Stimulated activated CD8-positive, alpha-beta memory T cell treated with anti-CD3 and anti-CD28 coated beads, Interleukin-15, amount 100 ng/mL, for 24 hours (primary cell): ENCODE measurements around the gene PKD2L1.
"Not testable (repeated sequence)": the region's sequence is repeated elsewhere in the genome, so short reads cannot be mapped to it uniquely, and the experiment has no call there.

Source experiments
- DNase-seq: peaks from one replicate; pipeline ENCODE4 v3.0.0-alpha.2; 2020; ENCODE audit warnings: low read depth

PKD2L1 gene

GRCh38 chr10:100330079-100330478, at the start of gene PKD2L1:
Gene PKD2L1, minus strand, starts transcription at chr10:100330228. Its CDS starts 125 bp downstream, at chr10:100330103.
- DNase-seq = no peak

DNA sequence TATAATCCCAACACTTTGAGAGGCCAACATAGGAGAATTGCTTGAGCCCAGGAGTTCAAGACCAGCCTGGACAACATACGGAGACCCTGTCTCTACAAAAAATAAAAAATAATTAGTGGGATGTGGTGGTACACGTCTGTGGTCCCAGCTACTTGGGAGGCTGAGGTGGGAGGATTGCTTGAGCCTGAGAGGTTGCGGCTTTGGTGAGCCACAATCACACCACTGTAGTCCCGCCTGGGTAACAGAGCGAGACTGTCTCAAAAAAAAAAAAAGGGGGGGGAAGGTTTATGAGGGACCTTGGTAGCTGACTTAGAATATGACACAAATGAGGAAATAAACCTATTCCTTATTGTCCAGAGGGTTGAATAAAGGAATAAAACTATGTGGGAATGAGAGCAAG, 47.8 kb upstream of the PKD2L1 start:
- no peak for DNase-seq

DNA sequence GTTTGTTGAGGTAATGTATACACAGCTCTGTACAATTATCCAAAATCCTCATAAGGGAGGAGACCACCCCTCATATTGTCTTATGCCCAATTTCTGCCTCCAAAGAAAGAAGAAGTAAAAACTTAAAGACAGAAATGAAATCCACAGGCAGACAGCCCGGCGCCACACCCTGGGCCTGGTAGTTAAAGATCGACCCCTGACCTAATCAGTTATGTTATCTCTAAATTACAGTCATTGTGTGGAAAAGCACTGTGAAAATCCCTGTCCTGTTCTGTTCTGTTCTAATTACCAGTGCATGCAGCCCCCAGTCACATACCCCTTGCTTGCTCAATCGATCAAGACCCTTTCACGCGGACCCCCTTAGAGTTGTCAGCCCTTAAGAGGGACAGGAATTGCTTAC, 46.6 kb upstream of the PKD2L1 start:
- DNase-seq = not testable (repeated sequence)

DNA sequence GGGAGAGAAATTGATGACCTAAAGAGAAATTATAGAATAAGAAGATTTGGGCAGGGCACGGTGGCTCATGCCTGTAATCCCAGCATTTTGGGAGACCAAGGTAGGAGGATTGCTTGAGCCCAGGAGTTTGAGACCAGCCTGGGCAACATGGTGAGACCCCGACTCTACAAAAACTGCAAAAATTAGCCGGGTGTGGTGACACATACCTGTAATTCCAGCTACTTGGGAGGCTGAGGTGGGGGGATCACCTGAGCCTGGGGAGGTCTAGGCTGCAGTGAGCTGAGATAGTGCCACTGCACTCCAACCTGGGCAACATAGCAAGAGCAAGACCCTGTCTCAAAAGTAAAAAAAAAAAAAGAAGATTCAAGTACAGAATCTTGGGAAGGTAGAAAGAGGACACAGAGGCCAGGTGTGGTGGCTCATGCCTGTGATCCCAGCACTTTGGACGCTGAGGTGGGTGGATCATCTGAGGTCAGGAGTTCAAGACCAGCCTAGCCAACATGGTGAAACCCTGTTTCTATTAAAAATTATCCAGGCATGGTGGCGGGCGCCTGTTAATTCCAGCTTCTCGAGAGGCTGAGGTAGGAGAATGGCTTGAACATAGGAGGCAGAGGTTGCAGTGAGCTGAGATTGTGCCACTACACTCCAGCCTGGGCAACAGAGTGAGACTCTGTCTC, 44.8 kb upstream of the PKD2L1 start:
- DNase-seq = not testable (repeated sequence)

- DNase-seq = no peak
Observed at GRCh38 chr10:100374200-100374655, 44.2 kb upstream of the PKD2L1 start.

DNA sequence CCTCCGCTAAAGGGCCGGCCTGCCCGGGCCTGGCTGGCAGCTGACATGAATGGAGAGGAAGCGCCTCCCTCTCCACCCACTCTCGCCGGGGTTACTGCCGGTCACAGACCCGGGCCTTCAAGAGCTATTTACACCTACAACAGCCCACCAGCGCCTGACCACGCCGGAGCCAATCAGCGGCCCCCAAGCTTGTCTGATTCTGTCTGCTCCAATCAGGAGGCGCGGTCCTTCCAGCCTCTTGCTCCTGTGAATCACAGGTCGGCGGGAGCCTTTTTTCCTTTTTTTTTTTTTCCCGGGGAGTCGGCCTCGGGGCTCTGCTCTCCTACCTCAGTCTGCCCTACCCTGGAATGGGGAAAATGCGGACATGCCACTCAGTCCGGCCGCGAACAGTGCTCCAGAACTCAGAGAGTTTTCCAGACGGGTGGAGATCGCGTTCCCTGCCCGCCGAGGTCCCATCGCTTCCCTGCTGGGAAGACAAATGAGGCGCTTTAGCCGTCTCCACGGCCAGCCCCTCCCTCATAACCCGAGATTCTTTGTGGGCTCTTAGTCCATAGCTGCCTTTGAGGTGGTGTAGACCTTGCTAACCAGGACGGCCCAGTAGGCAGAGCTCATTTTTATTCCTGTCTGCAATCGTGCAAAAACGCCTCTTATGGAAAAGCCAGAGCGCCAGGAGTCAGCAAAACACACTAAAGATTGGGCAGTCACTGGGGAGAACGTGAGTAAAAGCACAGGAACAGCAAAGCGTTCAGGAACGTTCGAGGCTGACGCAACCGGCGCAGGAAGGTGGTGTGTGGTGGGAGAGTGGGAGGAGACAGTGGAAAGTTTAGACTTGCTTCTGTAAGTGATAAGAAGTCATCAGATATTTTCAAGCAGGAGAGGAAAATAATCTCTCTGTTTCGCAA, 43.5 kb upstream of the PKD2L1 start:
- DNase-seq = peak; percentile 69

DNA sequence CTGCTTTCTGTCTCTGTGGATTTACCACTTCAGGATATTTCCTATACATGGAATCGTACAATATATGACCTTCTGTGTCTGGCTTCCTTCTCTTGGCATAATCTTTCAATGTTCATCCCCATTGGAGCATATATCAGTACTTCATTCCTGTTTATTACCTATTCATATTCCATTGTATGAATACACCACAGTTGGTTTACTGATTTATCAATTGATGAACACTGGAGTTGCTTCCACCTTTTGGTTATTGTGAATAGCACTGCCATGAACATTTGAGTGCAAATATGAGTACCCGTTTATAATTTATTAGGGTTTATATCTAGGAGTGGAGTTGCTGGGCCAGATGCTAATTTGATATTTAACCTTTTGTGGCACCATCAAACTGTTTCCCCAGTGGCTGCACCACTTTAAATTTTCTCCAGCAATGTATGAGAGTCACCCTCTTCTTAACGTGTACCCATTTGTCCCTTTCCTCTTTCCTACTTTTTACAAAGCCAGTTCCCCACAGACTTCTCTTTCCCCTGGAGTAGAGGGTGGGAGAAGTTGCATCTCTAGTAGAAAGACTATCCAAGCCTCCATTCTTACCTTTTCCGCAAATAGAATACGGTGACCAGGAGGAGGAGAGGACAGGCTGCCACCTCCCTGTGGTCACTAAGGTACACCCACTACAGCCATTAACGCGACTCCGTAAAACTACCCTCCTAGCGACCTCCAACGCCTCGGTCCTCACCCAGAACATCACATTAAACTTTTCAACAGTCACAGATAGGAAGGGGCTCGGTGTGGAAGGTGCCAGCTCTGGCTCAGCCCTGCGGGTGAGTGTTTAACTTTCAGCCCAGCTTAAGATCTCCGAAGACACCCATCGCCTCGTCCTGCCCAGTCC, 42.6 kb upstream of the PKD2L1 start:
- no peak for DNase-seq

DNA sequence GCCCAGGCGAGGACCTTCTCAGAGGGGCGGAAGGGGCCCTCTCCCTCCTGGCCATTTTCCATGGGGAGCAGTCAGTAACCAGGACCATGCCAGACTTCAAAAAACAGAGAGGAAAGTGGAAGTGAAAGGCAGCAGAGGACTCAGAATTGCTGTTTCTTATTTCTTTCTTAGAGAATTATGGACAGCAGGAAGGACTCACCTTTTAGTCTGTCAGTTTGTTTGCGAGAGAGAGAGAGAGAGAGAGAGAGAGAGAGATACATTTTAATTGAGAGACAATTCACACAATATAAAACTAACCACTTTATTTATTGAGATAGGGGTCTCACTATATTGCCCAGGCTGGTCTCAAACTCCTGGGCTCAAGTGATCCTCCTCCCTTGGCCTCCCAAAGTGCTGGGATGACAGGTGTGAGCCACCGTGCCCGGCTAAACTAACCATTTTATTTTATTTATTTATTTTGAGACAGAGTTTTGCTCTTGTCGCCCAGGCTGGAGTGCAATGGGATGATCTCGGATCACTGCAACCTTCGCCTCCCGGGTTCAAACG, 41.5 kb upstream of the PKD2L1 start:
- DNase-seq = no peak

- DNase-seq = peak; percentile 36
Observed at GRCh38 chr10:100370714-100371481, 40.9 kb upstream of the PKD2L1 start.

GRCh38 chr10:100368721-100369120, 38.7 kb upstream of the PKD2L1 start:
- DNase-seq = no peak

- DNase-seq = no peak
Observed at GRCh38 chr10:100364735-100365391, 34.8 kb upstream of the PKD2L1 start.

GRCh38 chr10:100364175-100364574, 34.1 kb upstream of the PKD2L1 start:
- DNase-seq = no peak

GRCh38 chr10:100362570-100363496, 32.8 kb upstream of the PKD2L1 start:
- DNase-seq = no peak

- DNase-seq = no peak
Observed at GRCh38 chr10:100360234-100360633, 30.2 kb upstream of the PKD2L1 start.

GRCh38 chr10:100359529-100360150, 29.6 kb upstream of the PKD2L1 start:
- DNase-seq = no peak

GRCh38 chr10:100359030-100359432, 29.0 kb upstream of the PKD2L1 start:
- DNase-seq = no peak

- no peak for DNase-seq
Observed at GRCh38 chr10:100357059-100357858, 27.2 kb upstream of the PKD2L1 start.
